HG02938 (cell line): ENCODE measurements around the gene TUBG1.

Experiments
- ATAC-seq: cut with Tn5 transposase; IDR thresholded peaks from one replicate; pipeline ENCODE4 v1.9.1; 2021; ENCODE audit warnings: mild to moderate bottlenecking, moderate library complexity; ENCODE audit not compliant: unreplicated experiment

Gene TUBG1

GRCh38 chr17:42578282-42578869, 31.1 kb upstream of the TUBG1 start:
- ATAC-seq, result peak; percentile 50

GRCh38 chr17:42579794-42580551, 29.5 kb upstream of the TUBG1 start:
- no peak for ATAC-seq

GRCh38 chr17:42581744-42582270, 27.7 kb upstream of the TUBG1 start:
- ATAC-seq, result no peak

- ATAC-seq, result no peak
These were observed 24.6 kb upstream of the TUBG1 start for GRCh38 chr17:42584880-42585279.

- ATAC-seq, result no peak
These were observed 24.1 kb upstream of the TUBG1 start for GRCh38 chr17:42585353-42585752.

GRCh38 chr17:42586514-42587230, 22.8 kb upstream of the TUBG1 start:
- no peak for ATAC-seq

GRCh38 chr17:42590886-42591285, 18.6 kb upstream of the TUBG1 start:
- ATAC-seq, result no peak

- no peak for ATAC-seq
These were observed 18.1 kb upstream of the TUBG1 start for GRCh38 chr17:42591411-42591810.

- no peak for ATAC-seq
These were observed 13.1 kb upstream of the TUBG1 start for GRCh38 chr17:42596386-42596785.

GRCh38 chr17:42598905-42599304, 10.6 kb upstream of the TUBG1 start:
- no peak for ATAC-seq

GRCh38 chr17:42603318-42603717, 6.2 kb upstream of the TUBG1 start:
- no peak for ATAC-seq

GRCh38 chr17:42607769-42608168, 1.7 kb upstream of the TUBG1 start:
- no peak for ATAC-seq

- peak; percentile 29 for ATAC-seq
These were observed 940 bp upstream of the TUBG1 start for GRCh38 chr17:42608305-42609181.

- ATAC-seq, result peak; percentile 10
These were observed 625 bp downstream of the TUBG1 start for GRCh38 chr17:42609814-42610801.

- ATAC-seq, result no peak
These were observed 2.5 kb downstream of the TUBG1 start for GRCh38 chr17:42612013-42612412.

GRCh38 chr17:42613699-42614295, 4.3 kb downstream of the TUBG1 start:
- no peak for ATAC-seq

GRCh38 chr17:42617956-42618431, 8.5 kb downstream of the TUBG1 start:
- ATAC-seq, result no peak

GRCh38 chr17:42618442-42619150, 9.1 kb downstream of the TUBG1 start:
- ATAC-seq, result peak; percentile 55
